Measurements from ENCODE around the gene CACNB4.
"Not testable (repeated sequence)": the region's sequence is repeated elsewhere in the genome, so short reads cannot be mapped to it uniquely, and the experiment has no call there.

Gene CACNB4

DNA sequence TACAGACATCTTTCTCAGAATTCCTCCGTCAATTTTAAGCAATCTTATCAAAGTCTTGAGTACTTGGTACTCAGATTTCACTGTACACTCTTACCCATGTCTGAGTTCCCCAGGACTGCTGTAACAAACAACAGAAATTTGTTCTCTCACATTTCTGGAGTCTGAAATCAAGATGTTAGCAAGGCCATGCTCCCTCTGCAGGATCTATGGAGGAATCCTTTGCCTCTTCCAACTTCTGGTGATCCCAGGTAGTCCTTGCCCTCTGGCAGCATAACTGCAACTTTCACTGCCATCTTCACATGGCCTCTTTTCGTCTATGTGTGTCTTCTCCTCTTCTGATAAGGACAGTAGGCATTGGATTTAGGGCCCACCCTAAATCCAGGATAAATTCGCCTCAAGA, 17.1 kb upstream of the CACNB4 start:
- no peak for TF ChIP-seq YY1 (IDR thresholded peaks at IDR 0.05; ENCODE audit: insufficient read depth, insufficient read length)
- no peak for TF ChIP-seq SUZ12 (IDR thresholded peaks at IDR 0.05; ENCODE audit: extremely low read depth, insufficient read depth, insufficient read length)
- no peak for TF ChIP-seq ZNF274 (IDR thresholded peaks at IDR 0.05; ENCODE audit: low read depth, low read length)
- no peak overlapping the region for H3K4me3 ChIP-seq (ENCODE audit: insufficient read length, low read depth)
- peaks cover 6% of the 10 kb centered on the region for H3K36me3 ChIP-seq (ENCODE audit: insufficient read depth, insufficient read length, low read length)
- no peaks in the 10 kb centered on the region for H3K9me3 ChIP-seq (ENCODE audit: insufficient read depth, low read length)
- H3K9ac ChIP-seq (ENCODE audit: insufficient read length, low read depth): no peak overlapping the region
- no peaks in the 10 kb centered on the region for H3K4me1 ChIP-seq (ENCODE audit: insufficient read depth, insufficient read length)
- no peaks in the 10 kb centered on the region for H3K27me3 ChIP-seq (ENCODE audit: insufficient read depth, insufficient read length)
- no peak for DNase-seq (ENCODE audit: low read depth, low spot score)

DNA sequence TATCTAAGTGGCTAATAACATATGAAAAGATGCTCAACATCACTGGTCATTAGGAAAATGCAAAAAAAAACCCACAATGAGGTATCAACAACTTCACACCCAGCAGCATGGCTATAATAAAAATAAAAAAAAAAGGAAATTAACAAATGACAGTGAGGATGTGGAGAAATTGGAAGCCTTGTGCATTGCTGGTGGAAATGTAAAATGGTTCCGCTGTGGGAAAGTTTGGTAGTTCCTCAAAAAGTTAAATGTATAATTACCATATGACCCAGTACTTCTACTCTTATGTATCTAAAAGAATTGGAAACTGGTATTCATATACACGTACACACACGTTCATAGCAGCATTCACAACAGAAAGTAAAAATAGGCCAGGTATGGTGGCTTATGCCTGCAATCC, 15.5 kb upstream of the CACNB4 start:
- Histone ChIP-seq H3K36me3 (ENCODE audit: insufficient read depth, insufficient read length, low read length) (peaks cover 3% of the 10 kb centered on the region), H3K9ac (ENCODE audit: insufficient read length, low read depth) (no peak overlapping the region), H3K4me3 (ENCODE audit: insufficient read length, low read depth) (no peak overlapping the region), H3K9me3 (ENCODE audit: insufficient read depth, low read length) (no peaks in the 10 kb centered on the region), H3K27me3 (ENCODE audit: insufficient read depth, insufficient read length) (no peaks in the 10 kb centered on the region), H3K4me1 (ENCODE audit: insufficient read depth, insufficient read length) (no peaks in the 10 kb centered on the region)
- no peak for TF ChIP-seq YY1 (IDR thresholded peaks at IDR 0.05; ENCODE audit: insufficient read depth, insufficient read length)
- no peak for TF ChIP-seq SUZ12 (IDR thresholded peaks at IDR 0.05; ENCODE audit: extremely low read depth, insufficient read depth, insufficient read length)
- TF ChIP-seq ZNF274 (IDR thresholded peaks at IDR 0.05; ENCODE audit: low read depth, low read length): no peak
- DNase-seq (ENCODE audit: low read depth, low spot score): no peak

DNA sequence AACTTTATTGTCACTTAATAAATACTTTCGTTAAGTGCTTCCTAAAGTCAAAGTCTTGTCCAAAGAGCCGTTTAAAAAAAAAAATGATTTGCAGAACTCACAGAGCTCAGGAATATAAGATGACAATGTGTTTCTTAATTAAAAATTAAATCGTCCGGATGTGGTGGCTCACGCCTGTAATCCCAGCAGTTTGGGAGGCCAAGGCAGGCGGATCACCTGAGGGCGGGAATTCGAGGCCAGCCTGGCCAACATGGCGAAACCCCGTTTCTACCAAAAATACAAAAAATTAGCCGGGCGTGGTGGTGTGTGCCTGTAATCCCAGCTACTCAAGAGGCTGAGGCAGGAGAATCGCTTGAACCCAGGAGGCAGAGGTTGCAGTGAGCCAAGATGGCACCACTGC, 8.3 kb upstream of the CACNB4 start:
- not testable (repeated sequence) for H3K4me1 ChIP-seq (ENCODE audit: insufficient read depth, insufficient read length); H3K4me3 ChIP-seq (ENCODE audit: insufficient read length, low read depth); H3K27me3 ChIP-seq (ENCODE audit: insufficient read depth, insufficient read length); H3K9me3 ChIP-seq (ENCODE audit: insufficient read depth, low read length); H3K36me3 ChIP-seq (ENCODE audit: insufficient read depth, insufficient read length, low read length); H3K9ac ChIP-seq (ENCODE audit: insufficient read length, low read depth); DNase-seq (ENCODE audit: low read depth, low spot score)

DNA sequence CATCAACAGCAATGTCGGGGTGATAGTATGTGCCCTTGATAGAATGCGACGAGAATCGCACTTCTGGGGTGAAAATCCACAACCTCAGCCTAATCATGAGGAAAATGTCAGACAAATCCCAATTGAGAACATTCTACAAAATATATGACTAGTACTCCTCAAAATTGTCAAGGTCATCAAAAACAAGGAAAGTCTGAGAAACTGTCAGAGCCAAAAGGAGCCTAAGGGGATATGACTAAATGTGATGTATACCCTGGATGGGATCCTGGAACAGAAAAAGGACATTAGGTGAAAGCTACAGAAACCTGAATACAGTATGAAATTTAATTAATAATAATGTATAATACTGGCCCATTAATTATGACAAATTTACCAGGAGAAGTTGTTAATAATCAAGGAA, 7.6 kb upstream of the CACNB4 start:
- DNase-seq (ENCODE audit: low read depth, low spot score): no peak
- Histone ChIP-seq H3K4me3 (ENCODE audit: insufficient read length, low read depth) (no peak overlapping the region), H3K36me3 (ENCODE audit: insufficient read depth, insufficient read length, low read length) (no peaks in the 10 kb centered on the region), H3K9me3 (ENCODE audit: insufficient read depth, low read length) (no peaks in the 10 kb centered on the region), H3K27me3 (ENCODE audit: insufficient read depth, insufficient read length) (peaks cover 3% of the 10 kb centered on the region), H3K4me1 (ENCODE audit: insufficient read depth, insufficient read length) (no peaks in the 10 kb centered on the region), H3K9ac (ENCODE audit: insufficient read length, low read depth) (no peak overlapping the region)
- TF ChIP-seq ZNF274 (IDR thresholded peaks at IDR 0.05; ENCODE audit: low read depth, low read length): no peak
- no peak for TF ChIP-seq SUZ12 (IDR thresholded peaks at IDR 0.05; ENCODE audit: extremely low read depth, insufficient read depth, insufficient read length)
- no peak for TF ChIP-seq YY1 (IDR thresholded peaks at IDR 0.05; ENCODE audit: insufficient read depth, insufficient read length)

DNA sequence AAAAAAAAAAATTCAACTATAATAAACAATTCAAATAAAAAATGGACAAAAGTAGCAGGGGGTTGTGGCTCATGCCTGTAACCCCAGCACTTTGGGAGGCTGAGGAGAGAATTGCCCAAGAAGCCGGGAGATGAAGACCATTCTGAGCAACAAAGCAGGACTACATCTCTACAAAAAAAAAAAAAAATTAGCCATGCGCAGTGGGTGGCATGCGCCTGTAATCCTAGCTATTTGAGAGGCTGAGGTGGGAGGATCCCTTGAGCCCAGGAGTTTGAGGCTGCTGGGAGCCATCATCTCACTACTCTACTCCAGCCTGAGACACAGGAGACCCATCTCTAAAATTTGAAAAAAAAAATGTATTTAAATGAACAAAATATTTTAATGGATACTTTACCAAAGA, 4.4 kb upstream of the CACNB4 start:
- no peaks in the 10 kb centered on the region for H3K36me3 ChIP-seq (ENCODE audit: insufficient read depth, insufficient read length, low read length)
- no peak for DNase-seq (ENCODE audit: low read depth, low spot score)
- no peaks in the 10 kb centered on the region for H3K9me3 ChIP-seq (ENCODE audit: insufficient read depth, low read length)
- no peak overlapping the region for H3K4me3 ChIP-seq (ENCODE audit: insufficient read length, low read depth)
- no peak for TF ChIP-seq ZNF274 (IDR thresholded peaks at IDR 0.05; ENCODE audit: low read depth, low read length)
- TF ChIP-seq SUZ12 (IDR thresholded peaks at IDR 0.05; ENCODE audit: extremely low read depth, insufficient read depth, insufficient read length): no peak
- no peak for TF ChIP-seq YY1 (IDR thresholded peaks at IDR 0.05; ENCODE audit: insufficient read depth, insufficient read length)
- H3K4me1 ChIP-seq (ENCODE audit: insufficient read depth, insufficient read length): no peaks in the 10 kb centered on the region
- no peak overlapping the region for H3K9ac ChIP-seq (ENCODE audit: insufficient read length, low read depth)
- peaks cover 35% of the 10 kb centered on the region for H3K27me3 ChIP-seq (ENCODE audit: insufficient read depth, insufficient read length)

DNA sequence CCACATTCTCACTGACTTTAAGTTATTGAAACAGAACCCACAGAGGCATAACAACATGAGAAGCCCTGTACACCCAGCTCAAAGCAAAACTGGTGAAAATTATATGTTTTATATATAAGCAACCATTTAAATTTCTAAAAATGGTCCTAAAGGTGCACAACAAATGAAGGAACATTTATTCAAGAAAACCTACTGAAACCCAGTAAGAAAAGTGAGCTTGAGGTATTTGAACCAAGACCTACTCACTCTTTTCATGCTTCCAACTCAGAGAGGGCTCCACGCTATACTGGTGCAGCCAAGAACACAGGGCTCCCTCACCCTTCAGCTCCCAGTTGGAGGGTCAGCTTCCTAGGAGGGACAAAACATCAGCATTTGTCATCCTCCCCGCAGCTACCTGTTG, 2.1 kb upstream of the CACNB4 start:
- DNase-seq (ENCODE audit: low read depth, low spot score): no peak
- no peaks in the 10 kb centered on the region for H3K4me1 ChIP-seq (ENCODE audit: insufficient read depth, insufficient read length)
- H3K27me3 ChIP-seq (ENCODE audit: insufficient read depth, insufficient read length): peaks cover 58% of the 10 kb centered on the region

DNA sequence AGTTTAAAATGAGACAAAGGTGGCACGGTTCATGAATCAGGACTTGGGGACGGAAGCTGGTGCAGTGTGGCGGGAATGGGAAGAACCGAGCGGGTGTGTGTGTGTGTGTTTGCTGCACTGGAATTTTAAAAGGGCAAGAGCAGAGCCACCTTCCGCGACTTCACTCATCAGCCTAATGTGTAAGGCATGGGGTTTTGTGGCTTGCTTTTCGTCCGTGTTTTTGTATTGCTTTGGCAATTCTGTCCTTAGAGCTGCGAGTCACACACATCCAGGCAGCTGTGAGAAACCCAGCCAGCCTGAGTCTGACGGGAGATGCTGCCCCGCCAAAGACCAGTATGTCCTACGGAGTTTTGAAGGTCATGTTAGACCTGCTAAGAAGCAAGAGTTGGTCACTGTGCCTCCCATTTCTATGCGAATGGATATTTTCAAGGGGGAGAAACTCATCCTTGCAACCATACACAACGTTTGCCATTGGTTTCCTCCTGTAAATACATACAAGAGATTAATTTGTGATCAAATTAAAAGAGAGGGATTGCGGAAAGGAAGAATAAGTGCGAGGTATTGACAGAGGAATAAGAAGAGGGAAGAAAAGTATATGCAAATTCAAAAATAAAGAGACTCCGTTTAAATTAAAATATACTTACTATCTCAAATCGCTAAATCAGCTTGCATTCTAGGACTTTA, 665 bp upstream of the CACNB4 start:
- Histone ChIP-seq H3K36me3 (ENCODE audit: insufficient read depth, insufficient read length, low read length) (no peaks in the 10 kb centered on the region), H3K9me3 (ENCODE audit: insufficient read depth, low read length) (no peaks in the 10 kb centered on the region), H3K4me1 (ENCODE audit: insufficient read depth, insufficient read length) (no peaks in the 10 kb centered on the region), H3K4me3 (ENCODE audit: insufficient read length, low read depth) (peak overlapping the region; percentile 67), H3K27me3 (ENCODE audit: insufficient read depth, insufficient read length) (peaks cover 72% of the 10 kb centered on the region), H3K9ac (ENCODE audit: insufficient read length, low read depth) (peak overlapping the region; percentile 79)
- TF ChIP-seq ZNF274 (IDR thresholded peaks at IDR 0.05; ENCODE audit: low read depth, low read length) (no peak), SUZ12 (IDR thresholded peaks at IDR 0.05; ENCODE audit: extremely low read depth, insufficient read depth, insufficient read length) (peak; percentile 33)
- DNase-seq (ENCODE audit: low read depth, low spot score): no peak

More for the DNA sequence above, 2.1 kb upstream of the CACNB4 start:
- Histone ChIP-seq H3K4me3 (ENCODE audit: insufficient read length, low read depth) (no peak overlapping the region), H3K36me3 (ENCODE audit: insufficient read depth, insufficient read length, low read length) (no peaks in the 10 kb centered on the region), H3K9ac (ENCODE audit: insufficient read length, low read depth) (no peak overlapping the region), H3K9me3 (ENCODE audit: insufficient read depth, low read length) (no peaks in the 10 kb centered on the region)
- TF ChIP-seq ZNF274 (IDR thresholded peaks at IDR 0.05; ENCODE audit: low read depth, low read length): no peak
